ENCODE results near the gene SYT9.

Gene SYT9

DNA sequence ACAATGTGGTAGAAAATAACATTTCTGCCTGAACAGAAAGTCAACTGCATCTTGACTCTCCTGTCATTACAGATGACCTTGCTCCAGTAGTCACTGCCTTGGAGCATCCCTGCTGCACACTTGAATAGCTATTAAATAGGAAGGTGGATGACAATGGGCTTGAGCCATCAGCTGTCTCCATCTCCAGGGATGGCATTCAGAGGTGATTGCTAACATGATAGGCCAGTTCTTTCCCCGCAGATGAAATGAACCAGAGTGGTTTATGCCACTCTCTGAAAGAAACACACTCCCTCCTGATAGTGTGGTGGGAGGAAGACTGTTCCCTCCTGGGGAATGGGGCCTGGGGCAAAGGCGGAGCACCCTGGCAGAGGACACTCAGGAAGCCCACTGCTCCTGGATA is 176.5 kb downstream of the SYT9 start:
- DNase-seq = peak; percentile 13

DNA sequence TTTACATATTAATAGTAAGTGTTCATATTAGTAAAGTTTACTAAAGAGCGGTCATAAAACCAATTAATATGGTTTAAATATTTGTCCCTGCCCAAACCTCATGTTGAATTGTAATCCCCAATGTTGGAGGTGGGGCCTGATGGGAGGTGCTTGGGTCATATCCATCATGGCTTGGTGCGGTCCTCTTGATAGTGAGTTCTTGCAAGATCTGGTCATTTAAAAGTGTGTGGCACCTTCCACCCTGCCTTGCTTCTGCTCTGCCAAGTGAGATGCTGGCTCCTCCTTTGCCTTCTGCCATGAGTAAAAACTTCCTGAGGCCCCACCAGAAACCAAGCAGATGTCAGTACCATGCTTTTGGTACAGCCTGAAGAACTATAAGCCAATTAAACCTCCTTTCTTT is 178.8 kb downstream of the SYT9 start:
- DNase-seq = no peak

DNA sequence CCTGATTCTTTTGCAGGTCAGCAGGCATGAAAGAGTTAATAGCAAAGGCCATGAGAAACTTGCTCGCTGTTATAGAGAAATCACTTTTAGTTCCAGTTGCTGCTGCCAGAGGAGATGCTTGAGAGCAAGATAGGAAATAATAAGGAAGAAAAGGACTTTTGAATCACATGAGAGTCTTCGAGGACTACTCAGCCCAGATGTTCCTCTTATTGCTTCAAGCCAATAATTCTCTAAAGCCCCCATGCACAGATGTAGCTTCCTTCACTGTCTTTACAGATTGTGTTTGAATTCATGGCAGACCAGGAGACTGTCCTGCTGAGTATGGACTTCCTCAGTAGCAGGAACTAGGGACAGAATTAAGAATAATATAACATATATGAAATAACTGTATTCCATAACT is 183.5 kb downstream of the SYT9 start:
- DNase-seq = no peak

DNA sequence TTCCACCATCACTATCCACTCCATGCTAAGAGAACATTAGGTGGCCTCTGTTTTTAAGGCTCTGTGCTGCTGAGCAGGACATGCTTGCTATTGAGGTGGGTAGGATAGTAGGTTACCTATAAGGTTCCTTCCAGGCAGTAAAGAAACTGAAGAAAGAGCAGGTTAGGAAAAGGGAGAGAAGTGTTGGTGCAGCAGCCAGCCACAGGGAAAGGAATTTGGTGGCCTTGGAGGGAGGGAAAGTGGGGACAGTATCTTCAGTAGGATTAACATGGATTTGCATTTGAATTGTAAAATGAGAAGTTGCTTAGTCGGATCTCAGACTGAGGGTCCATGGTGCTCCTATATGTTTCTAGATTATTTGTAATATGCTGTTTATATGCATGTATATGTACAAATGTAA is 184.4 kb downstream of the SYT9 start:
- no peak for DNase-seq

DNA sequence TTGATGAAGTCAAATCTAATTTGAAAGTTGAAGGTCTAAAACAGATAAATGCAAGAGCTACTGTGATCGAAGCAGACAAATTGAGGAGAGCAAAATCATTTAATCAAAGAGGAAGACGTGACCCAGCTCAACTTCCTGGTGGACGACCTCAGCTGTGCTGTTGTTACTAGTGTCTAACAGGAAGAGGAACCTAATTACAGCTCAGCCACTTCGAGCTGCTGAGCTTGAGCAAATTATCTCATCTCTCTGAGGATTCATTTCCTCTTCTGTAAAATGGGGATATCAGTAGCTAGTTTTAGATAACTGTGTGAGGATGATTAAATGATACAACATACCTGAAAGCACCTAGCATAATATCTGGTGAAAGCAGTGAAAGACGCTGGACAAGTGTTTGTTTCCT is 185.0 kb downstream of the SYT9 start:
- no peak for DNase-seq

DNA sequence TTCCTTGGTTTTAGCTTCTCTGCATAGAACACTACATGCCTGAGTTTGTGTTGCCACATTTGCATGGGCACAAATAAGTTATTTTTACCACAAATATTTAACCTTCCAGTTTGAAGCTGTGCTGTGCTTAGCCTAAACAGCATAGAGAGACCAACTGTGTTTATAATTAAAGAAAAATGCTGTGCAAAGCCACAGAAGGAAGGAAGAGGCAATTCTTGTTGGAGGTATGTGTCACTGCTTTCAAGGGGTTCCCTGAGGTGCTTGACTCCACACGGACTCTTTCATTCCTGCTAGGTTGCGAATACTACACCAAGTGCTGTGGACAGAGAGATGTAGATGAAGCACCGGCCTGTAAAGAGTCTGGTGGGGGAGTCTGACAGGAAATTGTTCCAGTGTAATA is 186.0 kb downstream of the SYT9 start:
- no peak for DNase-seq

DNA sequence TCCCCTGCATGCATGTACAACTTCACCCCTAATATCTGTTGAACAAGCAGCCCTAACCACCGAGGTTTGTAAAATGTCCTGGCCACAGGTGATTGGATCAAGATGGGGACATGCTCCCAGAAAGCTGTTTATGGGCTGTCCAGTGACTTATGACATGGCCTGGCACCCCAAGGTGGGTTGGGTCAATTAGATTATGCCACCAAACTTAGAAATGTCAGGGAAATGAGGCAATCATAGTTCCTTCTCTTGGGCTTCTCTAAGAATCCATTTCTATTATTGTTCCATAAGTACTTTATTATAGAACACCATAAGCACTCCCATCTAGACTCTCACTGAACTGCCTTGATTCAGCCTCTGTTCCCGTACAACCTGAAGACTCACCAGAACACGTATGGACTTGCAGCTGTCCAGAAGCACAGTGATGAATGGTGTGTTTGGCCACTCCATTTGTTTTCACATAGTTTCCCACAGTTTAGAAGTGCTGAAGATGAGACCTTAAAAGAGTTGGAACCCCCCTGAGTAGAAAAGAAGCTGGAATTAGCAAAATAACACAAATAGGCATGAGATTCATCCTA is 188.1 kb downstream of the SYT9 start:
- no peak for DNase-seq

DNA sequence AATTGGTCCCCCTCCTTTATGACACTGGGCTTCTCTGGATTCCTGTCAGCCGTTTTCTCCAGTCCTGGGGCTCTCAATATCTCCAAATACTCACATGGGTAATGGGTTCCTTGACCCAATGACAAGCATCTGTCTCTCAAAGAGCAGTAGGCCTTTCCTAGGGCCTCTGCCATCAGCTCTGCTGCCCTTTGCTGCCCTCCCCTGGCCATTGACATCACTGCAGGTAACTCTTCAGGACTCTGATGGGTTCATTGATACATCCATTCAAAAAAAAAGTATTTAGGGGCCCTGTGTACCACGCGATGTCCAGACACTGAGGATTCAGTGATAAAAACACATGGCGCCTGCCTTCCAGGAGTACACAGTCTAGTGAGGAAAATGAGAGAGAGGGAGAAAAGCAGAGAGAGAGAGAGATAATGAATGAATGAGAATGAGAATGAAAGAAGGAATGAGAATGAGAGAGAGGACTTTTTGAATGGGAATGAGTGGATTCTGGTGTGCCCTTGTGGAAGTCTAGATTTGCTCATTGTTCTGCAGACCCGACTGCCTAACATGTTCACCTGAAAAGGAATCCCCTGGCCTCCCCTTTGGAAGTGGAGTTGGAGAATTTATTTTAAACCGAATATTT is 191.0 kb downstream of the SYT9 start:
- peak; percentile 68 for DNase-seq

DNA sequence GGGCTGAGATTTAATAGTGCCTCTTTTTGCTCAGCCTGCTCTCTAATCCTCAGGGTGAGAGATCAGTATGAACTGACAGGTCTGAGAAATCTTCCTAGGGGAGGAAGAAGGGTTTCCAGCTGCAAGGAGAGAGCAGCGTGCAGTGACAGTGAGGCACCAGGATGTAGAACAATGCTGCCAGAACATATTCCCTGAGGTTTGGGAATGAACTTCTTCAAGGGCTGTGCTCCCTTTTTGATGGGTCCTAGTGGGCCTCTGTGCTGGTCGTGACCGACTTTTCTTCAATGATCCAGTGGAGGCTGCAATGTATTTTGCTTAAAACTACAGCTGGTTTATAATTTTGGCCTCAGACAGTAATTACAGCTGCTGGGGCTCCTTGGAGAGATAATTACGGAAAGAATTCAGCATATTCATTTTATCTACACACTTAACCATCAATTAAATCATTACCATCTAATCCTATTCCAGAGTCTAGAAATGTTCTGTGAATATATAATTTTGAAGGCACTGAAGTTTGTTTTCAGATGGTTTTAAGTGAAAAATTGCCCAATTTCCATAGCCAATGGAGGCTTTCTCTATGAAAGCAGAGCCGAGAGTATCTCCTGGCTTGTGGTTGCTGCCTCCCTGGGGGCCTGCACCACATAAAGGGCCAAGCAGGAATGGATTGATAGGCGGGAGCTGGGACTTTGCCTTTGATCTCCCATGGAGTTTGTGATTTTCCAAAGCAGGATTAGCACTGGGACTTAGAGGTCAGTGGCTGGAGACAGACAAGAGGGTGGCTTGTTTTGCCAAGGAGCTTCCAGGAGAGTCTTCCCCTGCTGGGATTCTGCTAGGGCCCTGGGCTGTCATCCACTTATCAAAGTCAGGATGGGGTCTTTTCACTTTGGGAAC is 192.6 kb downstream of the SYT9 start:
- no peak for DNase-seq

DNA sequence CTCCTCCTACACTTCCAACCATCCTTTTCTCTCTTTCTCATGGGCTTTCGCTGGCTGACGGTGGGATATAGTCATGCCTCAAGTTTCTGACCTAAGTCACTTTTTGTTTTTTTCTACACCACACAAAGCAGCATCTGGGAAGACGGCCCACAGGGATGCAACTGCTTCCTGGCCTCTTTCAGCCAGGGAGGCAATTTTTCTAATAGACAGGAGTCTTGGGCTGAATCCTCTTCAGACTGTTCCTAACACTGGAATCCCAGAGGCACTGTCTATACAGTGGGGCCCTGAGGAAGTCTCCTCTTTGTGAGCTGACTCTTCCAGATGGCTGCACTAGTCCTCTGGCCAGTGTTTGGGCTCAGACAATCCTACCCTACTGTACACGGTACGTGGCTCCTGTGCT is 193.9 kb downstream of the SYT9 start:
- no peak for DNase-seq

DNA sequence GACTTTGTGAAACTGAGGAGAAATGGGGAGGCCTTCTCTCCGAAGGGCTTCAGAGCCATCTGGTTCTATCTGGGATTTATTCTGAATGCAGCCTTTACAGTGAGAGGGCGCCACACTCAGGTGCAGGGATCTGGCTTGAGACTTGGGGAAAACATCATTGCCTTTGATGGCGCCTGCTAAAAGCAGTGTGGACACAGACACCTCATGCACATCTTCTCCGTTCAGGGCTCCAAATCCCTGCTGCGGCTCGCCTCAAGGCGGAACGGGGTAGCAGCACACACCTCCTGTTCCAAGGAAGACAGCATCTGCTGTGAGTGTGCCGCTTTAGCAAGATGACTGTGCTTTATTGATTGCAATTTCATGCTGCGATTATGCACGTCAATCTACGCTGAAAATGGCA is 196.5 kb downstream of the SYT9 start:
- DNase-seq = no peak

DNA sequence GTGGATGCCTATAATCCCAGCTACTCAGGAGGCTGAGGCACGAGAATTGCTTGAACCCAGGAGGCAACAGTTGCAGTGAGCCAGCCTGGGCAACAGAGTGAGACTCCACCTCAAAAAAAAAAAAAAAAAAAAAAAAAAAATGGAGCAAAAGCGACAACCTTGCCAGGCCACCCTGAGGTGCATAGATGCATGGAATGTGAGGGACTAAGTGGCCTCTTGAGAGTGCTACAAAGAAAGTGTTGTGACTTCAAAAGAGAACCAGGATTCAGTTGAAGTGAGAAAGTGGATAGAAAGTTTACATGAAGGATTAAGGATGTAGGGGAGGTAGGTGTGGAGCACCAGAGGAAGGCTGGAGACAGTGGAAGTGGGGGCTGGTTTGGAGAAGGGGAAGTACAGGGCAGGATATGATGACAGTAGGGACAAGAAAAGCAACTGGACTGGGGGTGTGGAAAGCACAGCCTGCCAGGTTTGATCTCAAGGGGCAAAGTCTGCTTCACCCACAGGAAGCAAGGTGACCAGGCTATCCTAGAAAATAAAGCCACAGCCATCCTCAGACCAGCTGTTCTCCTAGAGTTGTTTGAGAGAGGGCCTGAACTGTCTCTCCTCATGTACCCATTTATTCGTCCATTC is 197.6 kb downstream of the SYT9 start:
- no peak for DNase-seq

DNA sequence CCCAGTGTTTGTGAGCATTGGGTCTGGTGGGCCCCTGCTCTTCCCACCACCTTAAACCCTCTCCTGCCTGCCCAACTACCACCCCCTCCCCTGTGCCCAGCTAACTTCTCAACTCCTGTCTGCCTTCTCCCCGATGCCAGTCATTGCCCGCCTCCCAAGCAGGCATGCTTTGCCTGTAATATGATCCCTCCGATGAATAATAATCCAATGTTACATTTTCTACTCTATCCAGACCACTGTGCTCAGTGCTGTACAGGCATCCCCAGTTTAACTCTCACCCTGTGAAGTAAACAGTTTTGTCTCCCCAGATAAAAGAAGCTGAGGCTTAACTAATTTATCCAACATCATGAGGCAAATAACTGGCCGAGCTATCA is 198.1 kb downstream of the SYT9 start:
- no peak for DNase-seq

DNA sequence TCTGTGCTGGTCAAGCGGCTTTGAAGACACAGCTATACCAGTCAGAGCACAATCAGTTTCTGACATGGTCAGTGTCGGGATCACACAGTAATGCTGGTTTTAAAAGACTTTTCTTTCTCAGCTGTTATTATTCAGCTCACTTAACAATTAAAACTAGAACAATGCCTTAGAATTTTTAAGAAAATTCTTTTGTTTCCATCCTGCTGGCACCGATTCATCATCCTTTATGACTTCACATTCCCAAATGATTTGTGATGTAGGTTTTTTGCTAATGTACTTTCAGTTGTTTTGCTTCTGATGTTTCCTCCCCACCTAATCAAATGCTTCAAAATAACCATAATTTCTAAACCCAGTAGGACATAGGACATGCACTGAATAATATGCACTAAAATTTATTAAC is 199.1 kb downstream of the SYT9 start:
- no peak for DNase-seq

DNA sequence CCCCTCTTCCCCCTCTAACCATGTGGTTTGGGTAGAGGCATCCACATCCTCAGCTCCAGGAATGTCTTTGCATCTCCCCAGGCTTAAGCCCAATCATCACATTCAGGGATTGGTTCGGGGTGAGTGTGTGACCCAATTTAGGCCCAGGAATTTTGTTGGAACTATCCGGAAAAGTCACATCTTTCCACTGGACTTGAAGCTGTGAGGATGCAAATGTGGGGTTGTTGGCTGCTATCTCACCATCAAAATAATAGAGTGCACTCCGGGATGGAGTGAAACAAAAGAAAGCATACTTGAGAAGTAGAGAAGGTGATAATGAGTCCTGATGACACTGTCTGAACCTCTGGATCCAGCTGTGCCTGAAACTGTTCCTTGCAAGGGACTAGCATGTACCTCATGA is 199.8 kb downstream of the SYT9 start:
- DNase-seq = no peak

DNA sequence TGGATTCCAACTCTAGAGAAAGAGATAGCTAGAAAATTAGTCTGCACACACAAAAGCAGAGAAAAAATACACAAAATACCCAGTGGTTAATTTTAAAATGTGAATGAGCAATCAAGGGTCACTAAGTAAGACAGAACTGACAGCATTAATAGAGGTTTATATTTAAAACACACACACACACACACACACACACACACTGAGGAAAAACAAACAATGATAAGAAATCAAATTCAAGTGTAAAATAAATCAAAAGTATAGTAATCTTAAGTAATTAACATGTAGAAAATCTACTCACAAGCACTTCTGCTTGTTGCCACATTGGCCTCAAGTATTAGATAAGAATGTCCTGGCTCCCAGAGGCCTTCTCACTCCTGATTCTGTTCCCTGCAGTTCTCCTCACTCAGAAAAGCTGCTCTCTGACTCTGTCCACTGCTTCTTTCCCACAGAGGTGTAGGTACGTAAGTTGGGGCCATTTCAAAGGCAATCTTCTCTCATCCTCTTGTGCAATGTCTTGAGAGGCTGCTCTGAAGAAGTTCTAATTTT is 200.3 kb downstream of the SYT9 start:
- DNase-seq = no peak

DNA sequence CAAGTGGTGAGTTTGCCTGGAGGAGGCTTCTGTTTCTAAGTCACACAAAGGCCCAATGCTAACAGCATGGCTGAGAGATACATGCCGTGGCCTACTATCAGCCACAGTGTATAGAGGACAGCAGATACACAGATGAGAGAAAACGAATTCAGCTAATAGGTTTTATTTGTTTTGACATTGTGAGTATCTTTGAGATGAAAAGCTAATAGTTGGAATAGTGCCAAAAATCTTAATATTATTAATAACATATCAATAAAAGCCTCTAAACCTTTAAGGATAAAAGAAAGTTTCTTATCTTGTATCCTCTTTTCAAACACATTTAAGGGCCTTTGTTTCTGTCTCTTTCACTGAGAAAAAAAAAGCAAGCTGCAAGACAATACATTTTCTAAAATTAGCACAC is 203.2 kb downstream of the SYT9 start:
- no peak for DNase-seq

DNA sequence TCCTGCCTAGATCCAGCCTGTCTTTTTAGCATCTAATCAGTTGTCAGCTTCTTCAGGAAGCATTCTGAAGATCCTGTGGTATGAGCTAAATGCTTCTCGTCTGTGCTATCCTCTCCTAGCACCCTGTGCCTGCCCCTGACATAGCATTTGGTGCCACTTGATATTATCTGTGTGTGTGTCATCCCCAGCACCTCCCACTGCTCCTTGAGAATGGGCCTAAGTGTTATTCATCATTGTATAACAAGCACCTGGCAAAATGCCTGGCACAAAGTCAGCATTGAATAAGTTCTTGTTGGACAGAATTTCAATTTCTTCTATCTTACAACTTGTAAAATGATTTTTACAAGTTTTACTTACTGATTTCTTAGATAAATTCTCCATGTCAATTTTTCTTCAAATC is 205.5 kb downstream of the SYT9 start:
- DNase-seq = no peak

DNA sequence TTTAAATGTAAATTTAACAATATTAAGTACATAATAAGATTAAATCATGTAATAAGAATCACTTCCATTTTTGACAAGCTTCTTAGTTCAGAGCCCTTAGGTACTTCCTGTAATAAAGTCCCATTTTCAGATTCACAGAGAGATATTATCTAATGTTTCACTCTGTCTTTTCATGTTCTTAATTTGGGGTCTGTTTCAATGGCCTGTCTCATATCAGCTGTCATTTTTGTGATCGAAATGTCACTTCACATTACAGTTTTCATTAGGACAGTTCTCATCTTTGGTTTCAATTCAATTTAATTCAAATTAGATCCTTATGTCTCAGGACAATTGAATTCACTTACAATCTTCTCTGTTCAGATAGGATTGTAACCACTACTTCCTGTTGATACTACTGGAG is 211.0 kb downstream of the SYT9 start:
- DNase-seq = no peak

DNA sequence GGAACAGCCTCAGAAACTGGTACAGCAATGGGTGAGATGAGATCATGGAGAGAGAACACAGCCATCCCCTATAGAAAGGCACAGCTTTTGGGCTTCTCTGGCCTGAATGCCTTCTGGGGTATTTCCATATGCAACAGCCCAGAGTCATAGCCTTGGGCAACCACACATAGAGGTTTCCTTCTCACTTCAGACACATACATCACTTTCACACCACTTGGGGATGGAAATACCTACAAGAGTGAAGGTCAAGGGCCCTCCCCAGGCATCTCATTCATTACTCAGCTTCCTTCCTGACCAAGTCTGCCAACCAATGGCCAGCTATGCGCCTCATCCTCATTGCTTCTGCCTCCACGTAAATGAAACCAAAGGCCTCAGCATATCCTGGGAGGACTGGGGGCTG is 215.9 kb downstream of the SYT9 start:
- DNase-seq = no peak

DNA sequence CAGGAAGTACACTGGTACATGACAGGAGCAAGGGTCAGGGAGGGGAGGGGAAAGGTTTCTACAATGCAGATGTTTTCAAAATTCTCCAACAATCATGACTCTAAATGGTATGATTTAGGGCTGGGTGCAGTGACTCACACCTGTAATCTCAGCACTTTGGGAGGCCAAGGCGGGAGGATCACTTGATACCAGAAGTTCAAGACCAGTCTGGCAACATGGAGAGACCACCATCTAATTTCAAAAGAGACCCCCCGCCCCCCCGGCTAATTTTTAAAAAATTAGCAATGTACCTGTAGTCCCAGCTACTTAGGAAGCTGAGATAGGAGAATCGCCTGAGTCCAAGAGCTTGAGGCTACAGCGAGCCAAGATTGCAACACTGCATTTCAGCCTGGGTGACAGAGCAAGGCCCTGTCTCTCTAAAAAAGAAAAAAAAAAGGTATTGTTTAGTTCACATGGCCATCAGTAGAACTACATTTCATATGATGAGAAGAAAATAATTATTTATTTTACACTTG is 217.7 kb downstream of the SYT9 start:
- no peak for DNase-seq

DNA sequence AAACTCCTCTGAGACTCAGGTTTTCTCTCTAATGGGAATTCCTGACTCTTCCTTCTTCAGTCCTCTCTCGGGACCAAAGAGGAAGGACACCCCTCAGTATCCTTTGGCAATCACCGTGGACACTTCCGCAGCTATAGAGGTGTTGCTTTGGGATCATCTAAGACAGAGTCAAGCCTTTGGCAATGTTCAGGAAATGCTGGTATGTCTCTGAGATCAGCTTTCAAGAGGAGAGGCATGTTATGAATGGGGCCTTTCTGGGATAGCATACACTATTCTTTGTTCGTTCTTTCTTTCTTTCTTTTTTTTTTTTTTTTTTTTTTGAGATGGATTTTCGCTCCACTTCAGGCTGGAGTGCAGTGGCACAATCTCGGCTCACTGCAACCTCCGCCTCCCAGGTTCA is 219.4 kb downstream of the SYT9 start:
- DNase-seq = no peak

DNA sequence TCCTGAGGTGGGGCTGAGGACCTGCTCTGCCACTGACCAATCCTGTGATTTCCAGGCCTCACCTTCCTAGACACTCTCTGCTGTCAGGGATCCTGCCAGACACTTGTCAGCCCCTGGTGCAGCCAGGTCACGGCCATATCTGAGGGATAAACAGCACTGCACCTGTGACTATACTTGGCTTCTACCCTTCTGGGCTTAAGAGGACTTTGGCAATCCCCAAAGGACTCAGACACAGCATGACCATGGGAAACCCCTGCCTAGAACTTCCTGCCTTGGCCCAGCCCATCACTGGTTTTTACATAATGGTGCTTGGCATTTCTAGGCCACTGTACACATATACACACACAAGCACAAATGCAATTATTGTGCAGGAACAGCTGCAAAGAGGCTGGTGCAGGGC is 222.0 kb downstream of the SYT9 start:
- DNase-seq = no peak

DNA sequence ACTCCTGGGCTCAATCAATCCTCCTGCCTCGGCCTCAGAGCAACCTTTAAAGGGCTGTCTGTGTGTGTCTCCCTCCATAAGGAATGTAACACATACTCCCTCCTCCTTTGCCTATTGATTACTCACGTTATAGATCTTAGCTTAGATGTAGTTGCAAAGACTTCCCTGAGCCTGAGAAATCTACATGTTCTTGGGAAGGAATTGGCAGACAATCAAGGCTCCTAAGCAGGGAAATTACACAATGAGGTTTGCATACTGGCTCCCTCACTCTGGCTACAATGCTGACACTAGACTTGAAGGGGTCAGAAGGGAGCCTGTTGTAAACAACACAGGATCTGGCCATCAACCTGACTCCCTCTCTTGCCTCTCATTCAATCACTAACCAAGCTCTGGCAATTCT is 228.4 kb downstream of the SYT9 start:
- DNase-seq = no peak

Data from NCI-H345 (cell line).